ENCODE measurements around the gene VTA1.

DNA sequence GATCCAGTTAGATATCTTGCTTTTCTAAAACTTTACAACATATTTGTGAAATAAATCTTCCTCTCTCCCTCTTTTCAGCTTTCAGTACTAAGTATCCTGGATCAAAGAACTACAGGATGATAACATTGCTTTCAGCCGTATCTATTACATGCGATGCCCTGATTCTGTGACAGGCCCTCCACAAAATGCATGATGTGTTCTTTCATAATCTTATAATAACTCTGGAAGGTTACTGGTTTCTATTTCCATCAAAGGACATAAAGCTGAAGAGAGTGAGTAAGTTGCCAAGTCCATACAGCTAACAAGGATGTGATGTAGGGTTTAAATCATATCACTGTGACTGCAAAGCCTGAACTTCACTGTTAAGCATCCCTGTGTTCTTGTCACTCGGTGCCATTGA is 91.8 kb downstream of the VTA1 start:
- TF ChIP-seq EZH2phosphoT487 (IDR thresholded peaks at IDR 0.05; ENCODE audit: borderline replicate concordance), result no peak
- TF ChIP-seq, protein P1, sequence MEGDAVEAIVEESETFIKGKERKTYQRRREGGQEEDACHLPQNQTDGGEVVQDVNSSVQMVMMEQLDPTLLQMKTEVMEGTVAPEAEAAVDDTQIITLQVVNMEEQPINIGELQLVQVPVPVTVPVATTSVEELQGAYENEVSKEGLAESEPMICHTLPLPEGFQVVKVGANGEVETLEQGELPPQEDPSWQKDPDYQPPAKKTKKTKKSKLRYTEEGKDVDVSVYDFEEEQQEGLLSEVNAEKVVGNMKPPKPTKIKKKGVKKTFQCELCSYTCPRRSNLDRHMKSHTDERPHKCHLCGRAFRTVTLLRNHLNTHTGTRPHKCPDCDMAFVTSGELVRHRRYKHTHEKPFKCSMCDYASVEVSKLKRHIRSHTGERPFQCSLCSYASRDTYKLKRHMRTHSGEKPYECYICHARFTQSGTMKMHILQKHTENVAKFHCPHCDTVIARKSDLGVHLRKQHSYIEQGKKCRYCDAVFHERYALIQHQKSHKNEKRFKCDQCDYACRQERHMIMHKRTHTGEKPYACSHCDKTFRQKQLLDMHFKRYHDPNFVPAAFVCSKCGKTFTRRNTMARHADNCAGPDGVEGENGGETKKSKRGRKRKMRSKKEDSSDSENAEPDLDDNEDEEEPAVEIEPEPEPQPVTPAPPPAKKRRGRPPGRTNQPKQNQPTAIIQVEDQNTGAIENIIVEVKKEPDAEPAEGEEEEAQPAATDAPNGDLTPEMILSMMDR (conservative IDR thresholded peaks at IDR 0.05; ENCODE audit: low read length), result no peak
